Stimulated activated CD8-positive, alpha-beta memory T cell treated with anti-CD3 and anti-CD28 coated beads, Interleukin-12 subunit alpha, Interleukin-12 subunit beta, amount 100 ng/mL, for 24 hours (primary cell): ENCODE measurements around the gene NSMF.
"Not testable (repeated sequence)": the region's sequence is repeated elsewhere in the genome, so short reads cannot be mapped to it uniquely, and the experiment has no call there.

Source experiments
- DNase-seq: peaks from one replicate; pipeline ENCODE4 v3.0.0-alpha.2; 2020; ENCODE audit errors: extremely low read depth

NSMF gene

GRCh38 chr9:137475666-137476065 lies 16.5 kb upstream of the NSMF start:
- no peak for DNase-seq

DNA sequence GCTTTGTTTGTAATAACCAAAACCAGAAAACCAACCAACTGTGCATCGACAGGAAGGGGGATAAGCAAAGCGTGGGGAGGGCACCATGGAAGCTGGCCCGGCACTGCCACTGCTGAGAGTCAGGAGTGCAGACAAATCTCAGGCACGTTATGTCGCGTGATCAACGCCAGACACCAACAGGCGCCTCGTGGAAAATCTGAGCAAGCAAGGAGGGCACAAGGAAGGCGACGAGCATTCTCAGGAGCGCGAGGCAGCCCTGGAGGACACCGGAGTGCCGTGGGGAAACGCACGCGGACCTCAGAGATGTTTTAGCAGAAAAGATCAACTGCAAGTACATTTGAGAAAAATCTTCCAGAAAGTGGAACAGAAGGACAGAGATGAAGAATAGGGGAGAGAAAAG lies 15.1 kb upstream of the NSMF start:
- no peak for DNase-seq

- DNase-seq = no peak
These were observed 11.7 kb upstream of the NSMF start for GRCh38 chr9:137470785-137471184.

DNA sequence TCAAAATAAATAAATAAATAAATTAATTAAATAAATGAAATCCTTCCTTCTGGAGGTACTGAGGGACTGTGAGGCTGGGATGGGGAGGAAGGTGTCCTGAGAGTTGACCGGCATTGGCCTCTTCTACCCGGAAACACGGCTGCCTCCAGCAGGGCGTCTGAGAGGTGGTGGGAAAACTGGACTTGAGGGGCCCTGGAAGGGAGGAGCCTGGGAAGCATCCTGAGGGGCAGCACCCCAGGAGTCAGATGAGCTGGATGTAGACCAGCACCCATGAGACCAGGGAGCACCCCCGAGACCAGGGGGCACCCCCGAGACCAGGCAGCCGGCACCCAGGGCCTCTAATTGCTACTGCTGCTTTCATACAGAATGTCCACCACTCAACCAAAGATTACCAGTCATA lies 8.8 kb upstream of the NSMF start:
- no peak for DNase-seq

- DNase-seq = no peak
These were observed 8.0 kb upstream of the NSMF start for GRCh38 chr9:137467161-137467581.

DNA sequence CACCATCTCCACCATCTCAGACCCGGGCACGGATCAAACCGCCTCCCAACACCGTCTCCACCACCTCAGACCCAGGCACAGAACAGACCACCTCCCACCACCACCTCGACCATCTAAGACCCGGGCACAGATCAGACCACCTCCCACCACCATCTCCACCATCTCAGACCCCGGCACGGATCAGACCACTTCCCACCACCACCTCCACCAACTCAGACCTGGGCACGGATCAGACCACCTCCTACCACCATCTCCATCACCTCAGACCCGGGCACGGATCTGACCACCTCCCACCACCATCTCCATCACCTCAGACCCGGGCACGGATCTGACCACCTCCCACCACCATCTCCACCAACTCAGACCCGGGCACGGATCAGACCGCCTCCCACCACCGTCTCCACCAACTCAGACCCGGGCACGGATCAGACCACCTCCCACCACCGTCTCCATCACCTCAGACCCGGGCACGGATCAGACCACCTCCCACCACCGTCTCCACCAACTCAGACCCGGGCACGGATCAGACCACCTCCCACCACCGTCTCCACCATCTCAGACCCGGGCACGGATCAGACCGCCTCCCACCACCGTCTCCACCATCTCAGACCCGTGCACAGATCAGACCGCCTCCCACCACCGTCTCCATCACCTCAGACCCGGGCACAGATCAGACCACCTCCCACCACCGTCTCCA lies 7.4 kb upstream of the NSMF start:
- not testable (repeated sequence) for DNase-seq

DNA sequence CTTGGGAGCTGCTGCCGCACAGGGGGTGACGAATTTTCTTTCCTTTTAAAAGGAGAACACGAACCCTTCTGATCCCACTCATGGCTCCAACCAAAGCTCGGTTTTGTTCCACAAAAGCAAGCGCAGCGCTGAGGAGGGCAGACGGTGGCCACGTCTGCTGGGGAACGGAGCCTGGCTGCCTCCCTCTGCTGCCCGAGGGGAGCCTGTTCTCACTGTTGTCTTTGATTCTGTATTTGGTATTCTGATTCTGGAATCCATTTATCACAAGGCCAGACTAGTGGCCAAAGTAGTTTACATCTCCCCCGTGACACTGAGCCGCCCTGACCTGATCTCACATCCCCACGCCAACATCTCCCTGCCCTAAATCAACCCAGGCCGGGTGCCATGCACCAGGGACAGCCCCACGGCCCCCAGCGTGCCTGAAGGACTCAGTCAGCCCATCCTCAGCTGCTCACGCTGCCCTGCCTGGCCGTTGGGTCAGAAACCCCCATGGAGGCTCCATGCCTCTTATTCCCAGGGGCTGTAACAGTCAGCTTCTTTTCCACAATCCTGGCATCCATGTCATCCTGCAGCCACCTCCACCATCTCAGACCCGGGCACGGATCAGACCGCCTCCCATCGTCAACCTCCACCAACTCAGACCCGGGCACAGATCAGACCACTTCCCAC lies 6.7 kb upstream of the NSMF start:
- no peak for DNase-seq

GRCh38 chr9:137465000-137465719 lies 6.0 kb upstream of the NSMF start:
- no peak for DNase-seq

- DNase-seq = no peak
These were observed 5.3 kb upstream of the NSMF start for GRCh38 chr9:137464291-137464999.

DNA sequence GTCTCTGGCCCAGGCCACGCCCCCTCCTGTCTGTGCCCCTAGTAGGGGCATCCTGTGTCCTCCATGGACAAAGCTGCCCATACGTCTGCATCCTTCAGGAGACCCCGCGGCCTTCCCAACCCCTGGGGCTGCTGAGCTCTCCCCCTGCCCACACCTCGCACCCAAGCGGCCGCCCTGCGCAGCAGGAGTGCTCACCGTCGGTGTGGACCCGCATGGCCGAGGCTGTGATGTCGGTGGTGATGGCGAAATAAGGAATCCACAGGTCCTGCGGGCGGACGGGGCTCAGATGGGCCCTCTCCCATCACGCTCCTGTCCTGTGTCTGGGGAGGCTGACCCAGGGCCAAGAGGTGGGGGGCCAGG lies 4.8 kb upstream of the NSMF start:
- no peak for DNase-seq

GRCh38 chr9:137462986-137463930 lies 4.1 kb upstream of the NSMF start:
- no peak for DNase-seq

DNA sequence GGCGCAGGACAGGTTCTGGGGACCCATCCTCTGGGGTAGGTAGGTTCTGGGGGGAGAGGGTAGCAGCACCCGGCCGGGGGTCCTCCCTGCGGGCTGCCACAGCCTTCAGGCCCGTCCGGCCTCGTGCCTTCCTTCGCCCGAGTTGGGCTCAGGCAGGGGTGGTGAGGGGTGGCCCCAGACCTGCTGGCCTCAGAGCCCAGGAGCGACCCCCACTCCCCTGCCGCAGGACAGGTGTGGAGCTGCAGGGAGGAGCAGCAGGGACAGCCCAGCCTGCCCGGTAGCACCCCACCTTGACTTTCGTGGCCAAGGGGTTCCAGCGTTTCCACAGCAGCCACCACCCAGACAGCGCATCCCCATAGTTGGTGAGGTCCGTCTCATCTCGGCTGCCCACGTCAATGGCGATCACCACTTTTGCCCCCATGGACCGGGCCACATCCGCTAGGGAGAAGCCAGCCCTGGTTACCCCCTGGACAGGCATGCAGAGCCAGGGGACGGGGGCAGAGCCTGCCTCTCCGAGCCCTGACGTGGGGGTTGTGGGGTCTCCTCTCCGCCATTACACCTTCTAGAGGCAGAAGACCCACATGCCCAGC lies 3.4 kb upstream of the NSMF start:
- no peak for DNase-seq

DNA sequence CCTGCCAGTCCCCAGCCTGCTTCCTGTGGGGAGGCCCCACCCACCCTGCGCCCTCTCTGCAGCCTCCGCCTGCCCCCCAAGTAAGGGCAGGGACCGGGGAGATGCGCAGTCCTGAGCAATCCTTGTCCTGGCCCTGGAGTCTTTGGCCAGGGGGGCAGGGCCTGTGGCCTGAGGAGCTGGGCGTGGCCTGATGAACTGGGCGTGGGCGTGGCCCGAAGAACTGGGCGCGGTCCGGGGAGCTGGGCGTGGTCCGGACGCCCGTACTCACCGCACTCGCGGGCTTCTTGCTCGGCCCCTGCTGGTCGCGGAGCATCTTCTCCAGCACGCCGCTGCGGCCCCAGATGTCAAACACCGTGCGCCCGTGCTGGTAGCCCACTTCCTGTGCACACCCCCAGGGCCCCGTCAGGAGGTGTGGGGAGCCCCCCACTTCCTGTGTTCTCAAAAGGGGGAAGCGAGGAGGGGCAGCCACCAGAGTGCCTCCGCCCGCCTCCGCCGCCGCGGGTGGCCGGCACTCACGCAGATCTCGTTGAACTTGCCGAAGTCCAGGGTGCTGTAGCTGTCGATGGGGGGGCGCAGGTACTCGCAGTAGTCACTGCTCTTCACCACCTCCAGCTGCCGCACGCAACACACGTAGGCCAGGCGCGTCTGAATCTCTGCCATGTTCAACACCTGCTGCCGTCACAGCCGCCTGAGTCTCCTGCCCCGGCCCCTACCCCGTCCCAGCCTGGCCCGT lies 2.7 kb upstream of the NSMF start:
- DNase-seq = peak; percentile 60

- DNase-seq = no peak
These were observed 2.2 kb upstream of the NSMF start for GRCh38 chr9:137461316-137461662.

DNA sequence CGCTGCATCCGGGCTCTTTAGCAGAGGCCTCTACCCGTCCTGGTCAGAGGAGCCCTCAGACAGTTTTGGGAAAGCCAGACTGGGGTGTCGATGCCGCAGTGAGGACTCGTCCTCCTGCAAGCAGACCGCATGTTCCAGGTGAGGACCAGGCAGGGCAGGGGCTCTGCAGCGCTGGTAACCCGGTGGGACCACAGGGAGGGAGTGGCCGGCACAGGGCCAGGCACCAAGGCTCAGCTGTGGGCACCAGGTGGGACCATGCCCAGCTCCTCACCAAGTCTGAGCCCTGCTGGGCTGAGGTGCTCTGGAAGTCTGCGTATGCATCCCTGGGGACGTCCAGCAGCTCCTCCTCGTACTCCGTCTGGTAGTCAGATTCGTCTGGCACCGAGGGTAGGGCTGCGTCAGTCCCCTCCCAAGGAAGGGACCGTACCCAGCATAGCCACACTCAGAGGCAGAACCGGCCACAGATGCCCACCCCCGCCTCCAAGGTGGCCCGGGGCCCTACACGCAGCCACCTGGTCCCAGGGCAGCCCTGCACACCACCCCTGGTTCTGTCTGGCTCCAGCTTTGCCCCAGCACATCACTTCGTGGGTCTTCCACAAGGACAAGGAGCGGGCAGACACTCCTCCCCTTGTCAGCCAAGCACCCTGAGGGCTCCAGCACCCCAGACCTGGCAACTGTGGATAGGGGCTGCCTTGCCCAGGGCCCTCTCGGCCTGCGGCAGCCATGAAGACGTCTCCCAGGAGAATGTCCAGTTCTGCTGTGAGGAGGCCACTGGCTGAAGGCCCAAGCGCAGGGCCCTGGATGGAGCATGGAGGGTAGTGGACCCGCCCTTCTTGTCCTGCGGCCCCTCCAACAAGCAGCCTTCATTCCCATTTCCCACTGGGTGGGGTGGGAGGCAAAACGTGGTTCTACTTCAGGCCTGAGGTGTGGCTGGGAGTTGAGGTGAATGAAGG lies 1.5 kb upstream of the NSMF start:
- no peak for DNase-seq

GRCh38 chr9:137459601-137460362 lies 648 bp upstream of the NSMF start:
- DNase-seq = no peak

DNA sequence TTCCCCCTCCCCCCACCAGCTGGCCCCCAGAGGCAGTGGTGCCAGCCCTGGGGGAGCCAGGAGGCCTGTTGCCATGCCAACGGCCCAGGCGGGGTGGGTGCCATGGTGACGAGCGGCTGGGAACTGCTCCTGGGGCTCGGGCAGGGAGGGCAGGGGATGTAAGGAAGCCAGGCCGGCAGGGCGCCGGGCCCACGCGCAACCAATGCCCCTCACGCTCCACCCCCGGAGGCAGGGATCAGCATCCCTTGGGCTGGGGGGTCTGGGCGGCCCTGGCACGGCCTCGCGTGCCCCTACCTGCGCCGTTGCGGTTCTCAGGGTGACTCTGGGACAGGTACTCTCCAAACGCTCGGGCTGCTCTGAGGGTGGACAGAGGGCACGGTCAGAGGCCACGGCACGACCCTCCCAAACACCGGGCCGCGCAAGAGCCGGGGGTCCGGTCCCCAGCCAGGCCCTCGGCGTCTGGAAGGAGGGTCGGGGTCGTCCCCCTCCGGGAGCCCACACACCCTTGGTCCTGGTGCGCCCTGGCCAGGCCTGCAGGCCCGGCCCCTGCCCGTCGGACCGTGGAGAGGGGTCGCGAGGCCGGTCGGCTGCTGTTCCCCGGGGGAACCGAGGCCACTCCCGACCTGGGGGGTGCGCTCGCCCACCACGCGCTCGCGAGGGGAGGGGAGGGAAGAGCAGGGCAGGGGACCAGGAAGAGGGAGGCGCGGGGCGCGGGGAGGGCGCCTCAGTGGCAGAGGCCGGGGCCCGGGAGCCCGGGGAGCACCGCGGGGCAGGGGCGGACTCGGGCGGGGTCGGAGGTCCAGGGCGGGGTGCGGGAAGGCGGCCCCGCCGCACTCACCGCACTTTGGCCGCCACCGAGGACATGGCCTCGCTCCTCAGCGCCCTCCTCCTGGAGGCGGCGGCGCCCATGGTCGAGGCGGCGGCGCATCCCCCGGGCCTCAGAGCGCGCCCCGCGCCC lies 661 bp downstream of the NSMF start:
- no peak for DNase-seq
